WERI-Rb-1 (cell line): Measurements from ENCODE around the gene PTPRG.
"Not testable (repeated sequence)": the region's sequence is repeated elsewhere in the genome, so short reads cannot be mapped to it uniquely, and the experiment has no call there.

Source experiments
- DNase-seq: peaks from one replicate; pipeline ENCODE4 v3.0.0-alpha.2; 2020
- H3K27ac ChIP-seq: fragments of 250-450 bp; sonication (Bioruptor Pico); 2 replicates; pipeline ENCODE4 v1.5.1; 2020; ENCODE audit warnings: mild to moderate bottlenecking, moderate library complexity
- H3K27me3 ChIP-seq: fragments of 250-450 bp; sonication (Bioruptor Pico); 2 replicates; pipeline ENCODE4 v1.5.1; 2021; ENCODE audit warnings: mild to moderate bottlenecking, low read depth, moderate library complexity; ENCODE audit not compliant: insufficient read depth, severe bottlenecking
- H3K36me3 ChIP-seq: fragments of 250-450 bp; sonication (Bioruptor Pico); 2 replicates; pipeline ENCODE4 v1.5.1; 2020; ENCODE audit warnings: mild to moderate bottlenecking, moderate library complexity
- H3K4me3 ChIP-seq: 2 replicates; pipeline ENCODE4 v1.5.1; 2011; ENCODE audit warnings: low read depth, mild to moderate bottlenecking, control low read depth, low read length
- H3K9me3 ChIP-seq: fragments of 250-450 bp; sonication (Bioruptor Pico); 2 replicates; pipeline ENCODE4 v1.5.1; 2021; ENCODE audit warnings: mild to moderate bottlenecking, moderate library complexity; ENCODE audit not compliant: severe bottlenecking
- TF ChIP-seq, protein P1 (sequence below): IDR thresholded peaks from 2 replicates; pipeline ENCODE4 v1.5.1; 2011; ENCODE audit warnings: low read depth, mild to moderate bottlenecking, control low read depth, inconsistent platforms, low read length

PTPRG gene

GRCh38 chr3:61535826-61536225 lies 25.5 kb upstream of the PTPRG start:
- peak overlapping the region; percentile 53 for H3K27ac ChIP-seq
- no peak overlapping the region for H3K4me3 ChIP-seq
- no peaks in the 10 kb centered on the region for H3K36me3 ChIP-seq
- peak; percentile 69 for DNase-seq
- H3K27me3 ChIP-seq = no peaks in the 10 kb centered on the region
- H3K9me3 ChIP-seq = no peaks in the 10 kb centered on the region
- TF ChIP-seq, protein P1, sequence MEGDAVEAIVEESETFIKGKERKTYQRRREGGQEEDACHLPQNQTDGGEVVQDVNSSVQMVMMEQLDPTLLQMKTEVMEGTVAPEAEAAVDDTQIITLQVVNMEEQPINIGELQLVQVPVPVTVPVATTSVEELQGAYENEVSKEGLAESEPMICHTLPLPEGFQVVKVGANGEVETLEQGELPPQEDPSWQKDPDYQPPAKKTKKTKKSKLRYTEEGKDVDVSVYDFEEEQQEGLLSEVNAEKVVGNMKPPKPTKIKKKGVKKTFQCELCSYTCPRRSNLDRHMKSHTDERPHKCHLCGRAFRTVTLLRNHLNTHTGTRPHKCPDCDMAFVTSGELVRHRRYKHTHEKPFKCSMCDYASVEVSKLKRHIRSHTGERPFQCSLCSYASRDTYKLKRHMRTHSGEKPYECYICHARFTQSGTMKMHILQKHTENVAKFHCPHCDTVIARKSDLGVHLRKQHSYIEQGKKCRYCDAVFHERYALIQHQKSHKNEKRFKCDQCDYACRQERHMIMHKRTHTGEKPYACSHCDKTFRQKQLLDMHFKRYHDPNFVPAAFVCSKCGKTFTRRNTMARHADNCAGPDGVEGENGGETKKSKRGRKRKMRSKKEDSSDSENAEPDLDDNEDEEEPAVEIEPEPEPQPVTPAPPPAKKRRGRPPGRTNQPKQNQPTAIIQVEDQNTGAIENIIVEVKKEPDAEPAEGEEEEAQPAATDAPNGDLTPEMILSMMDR = no peak

DNA sequence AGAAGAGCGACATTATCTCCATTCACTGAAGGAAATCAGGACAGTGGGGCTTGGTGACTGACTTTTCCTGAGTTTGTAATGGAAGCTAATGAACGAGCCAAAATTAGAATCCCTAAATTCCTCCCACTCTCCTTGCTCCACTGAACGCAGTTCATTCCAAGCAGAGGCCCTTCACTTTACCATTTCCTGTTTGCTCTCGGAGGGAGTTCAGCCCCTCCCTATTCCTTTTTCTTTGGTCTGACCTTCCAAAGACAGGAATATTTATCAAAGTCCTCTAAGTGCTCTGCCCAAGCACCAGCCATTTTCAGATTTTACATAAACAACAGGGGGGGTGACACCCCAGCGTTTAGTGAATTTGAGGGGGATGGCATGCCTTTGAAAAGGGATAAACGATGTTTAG lies 24.0 kb upstream of the PTPRG start:
- Histone ChIP-seq H3K27ac (no peak overlapping the region; the same call in 1 of the 2 replicates), H3K9me3 (no peaks in the 10 kb centered on the region), H3K36me3 (no peaks in the 10 kb centered on the region), H3K27me3 (no peaks in the 10 kb centered on the region), H3K4me3 (no peak overlapping the region)
- DNase-seq = no peak
- TF ChIP-seq, protein P1 = no peak

DNA sequence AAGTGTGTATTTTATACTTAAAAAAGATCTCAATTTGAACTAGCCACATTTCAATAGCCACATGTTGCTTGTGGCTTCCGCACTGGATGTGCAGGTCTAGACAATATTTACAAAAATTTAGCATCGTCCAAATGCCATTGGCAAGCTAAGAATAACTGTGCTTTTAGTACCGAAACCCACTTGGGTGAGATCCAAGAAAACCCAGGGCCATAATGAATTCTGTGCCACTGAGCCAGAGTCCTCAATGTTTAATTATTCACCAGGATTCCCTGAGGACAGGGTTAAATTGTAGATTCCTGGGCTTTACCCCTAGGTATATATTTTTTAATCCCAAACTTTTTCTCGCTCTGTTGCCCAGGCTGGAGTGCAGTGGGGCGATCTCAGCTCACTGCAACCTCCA lies 22.9 kb upstream of the PTPRG start:
- DNase-seq = no peak
- TF ChIP-seq, protein P1 = no peak

DNA sequence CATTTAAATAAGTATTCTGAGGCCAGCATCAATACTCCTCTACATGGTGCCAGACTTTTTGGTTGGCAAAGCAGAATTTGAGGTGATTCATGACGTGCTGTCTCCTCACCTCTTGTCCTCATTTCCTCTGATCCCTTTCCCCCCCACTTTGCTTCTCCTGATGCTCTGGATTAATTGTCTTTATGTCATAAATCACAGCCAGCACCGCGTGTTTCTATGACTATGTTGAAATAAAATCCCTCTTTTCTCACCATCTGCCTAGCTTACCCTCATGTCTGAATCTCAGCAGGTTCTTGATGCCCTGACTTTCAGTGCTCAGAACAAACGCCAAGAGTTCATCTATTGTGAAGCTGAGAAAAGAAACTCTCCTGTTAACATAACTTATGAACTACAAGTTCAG lies 19.7 kb upstream of the PTPRG start:
- Histone ChIP-seq H3K9me3 (no peaks in the 10 kb centered on the region), H3K27ac (peak overlapping the region; percentile 21; the same call in 1 of the 2 replicates), H3K36me3 (no peaks in the 10 kb centered on the region), H3K27me3 (no peaks in the 10 kb centered on the region), H3K4me3 (no peak overlapping the region)
- DNase-seq = peak; percentile 53
- TF ChIP-seq, protein P1 = no peak

More for the DNA sequence above, 22.9 kb upstream of the PTPRG start:
- Histone ChIP-seq H3K27me3 (no peaks in the 10 kb centered on the region), H3K4me3 (no peak overlapping the region), H3K36me3 (no peaks in the 10 kb centered on the region), H3K9me3 (no peaks in the 10 kb centered on the region), H3K27ac (no peak overlapping the region)

DNA sequence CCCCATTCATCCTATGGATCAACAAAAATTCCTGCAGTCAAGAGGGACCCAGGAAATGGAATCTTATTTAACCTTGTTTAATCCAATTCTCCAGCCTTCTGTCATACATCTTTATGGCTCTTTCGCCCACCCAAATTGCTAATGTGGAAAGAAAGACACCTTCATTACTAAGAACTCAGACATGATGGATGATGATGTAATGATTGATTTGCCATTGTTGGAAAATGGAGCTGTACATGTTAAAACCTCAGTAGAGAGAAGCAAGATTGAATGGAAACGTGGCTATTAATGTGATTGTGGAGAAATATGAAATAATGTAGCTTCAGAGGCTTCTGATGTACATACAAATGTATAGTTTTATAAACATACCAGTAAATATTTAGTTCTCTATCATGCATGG lies 15.7 kb upstream of the PTPRG start:
- DNase-seq = no peak
- TF ChIP-seq, protein P1 = no peak
- Histone ChIP-seq H3K9me3 (no peaks in the 10 kb centered on the region), H3K27ac (no peak overlapping the region), H3K27me3 (no peaks in the 10 kb centered on the region), H3K4me3 (no peak overlapping the region), H3K36me3 (no peaks in the 10 kb centered on the region)

- no peaks in the 10 kb centered on the region for H3K36me3 ChIP-seq
- H3K27ac ChIP-seq = no peak overlapping the region
- TF ChIP-seq, protein P1 = no peak
- no peaks in the 10 kb centered on the region for H3K9me3 ChIP-seq
- H3K27me3 ChIP-seq = no peaks in the 10 kb centered on the region
- no peak overlapping the region for H3K4me3 ChIP-seq
- DNase-seq = no peak
These were observed 13.7 kb upstream of the PTPRG start for GRCh38 chr3:61547625-61548024.

- not testable (repeated sequence) for H3K27ac ChIP-seq, DNase-seq, H3K4me3 ChIP-seq, H3K9me3 ChIP-seq, H3K27me3 ChIP-seq, H3K36me3 ChIP-seq
These were observed 8.7 kb upstream of the PTPRG start for GRCh38 chr3:61552704-61553103.
